K562 (cell line): ENCODE results near the gene NOP10. TPM values are rescaled to one million over a fixed set of nuclear protein-coding genes. Genes with fewer than 3 reads are reported as not detected.

Experiments
- ARID1B ChIP-seq: fragments of 450-650 bp; IDR thresholded peaks from 2 replicates; pipeline ENCODE4 v1.6.1; 2016; ENCODE audit warnings: antibody characterized with exemption, mild to moderate bottlenecking, inconsistent platforms
- CBX2 ChIP-seq: fragments of 200-600 bp; sonication (generic); IDR thresholded peaks from one replicate; pipeline ENCODE4 v1.6.1; 2012; ENCODE audit warnings: mild to moderate bottlenecking, low read length, inconsistent platforms; ENCODE audit not compliant: insufficient read depth, poor library complexity, severe bottlenecking
- GABPB2 ChIP-seq: fragments of 250-450 bp; sonication (Bioruptor Pico); conservative IDR thresholded peaks from 2 replicates; pipeline ENCODE4 v1.5.1; 2021; ENCODE audit warnings: mild to moderate bottlenecking
- NFATC3 ChIP-seq: fragments of 450-650 bp; IDR thresholded peaks from 2 replicates; pipeline ENCODE4 v1.6.1; 2017; ENCODE audit warnings: mild to moderate bottlenecking
- NFIX ChIP-seq: fragments of 250-450 bp; sonication (Bioruptor Pico); IDR thresholded peaks from 2 replicates; pipeline ENCODE4 v1.4.0; 2020; ENCODE audit warnings: low read depth, mild to moderate bottlenecking, moderate library complexity
- PTBP1 ChIP-seq: fragments of 200-400 bp; formaldehyde crosslinking; IDR thresholded peaks from 2 replicates; pipeline ENCODE4 v1.6.1; 2017; ENCODE audit warnings: low read depth, low read length
- SMARCA4 ChIP-seq: fragments of 450-650 bp; IDR thresholded peaks from 2 replicates; pipeline ENCODE4 v1.6.1; 2016
- ZKSCAN8 ChIP-seq: fragments of 200-800 bp; sonication (Bioruptor generic); IDR thresholded peaks from 2 replicates; pipeline ENCODE4 v1.6.1; 2016; ENCODE audit warnings: missing genetic modification characterization, missing compliant biosample characterization
- ZNF232 ChIP-seq: sonication (generic); formaldehyde crosslinking; IDR thresholded peaks from 2 replicates; pipeline ENCODE4 v1.8.0; 2022; ENCODE audit warnings: mild to moderate bottlenecking, missing genetic modification reagents
- polyA plus RNA-seq, 8 experiments: library from polyadenylated mRNA; depleted of rRNA in 4 of 8; stranded (reverse) in 5 of 8; unstranded in 3 of 8; fragments of >200 nt; fragmentation: Nextera tagmentation in 2 of 8; fragmentation: Illumina TruSeq in 1 of 8; extraction: Ambion mirVana in 2 of 8; extraction: Trizol in 1 of 8; gene quantifications; 2 replicates each; pipeline versions ENCODE4 v1.2.1 to v1.2.3, GENCODE V29; 2011 to 2014; ENCODE audit warnings: inconsistent platforms in 1 of 8, missing spikeins in 1 of 8
- total RNA-seq, 7 experiments: library from RNA; depleted of rRNA in 6 of 7; stranded (reverse); fragments of >200 nt in 6 of 7; fragmentation: Illumina TruSeq in 2 of 7; extraction: Trizol in 2 of 7; gene quantifications; 2 replicates each; pipeline versions ENCODE4 v1.2.1 to v1.2.3, GENCODE V29; 2011 to 2021; ENCODE audit warnings: low replicate concordance in 1 of 7
- TF ChIP-seq, protein P1 (sequence below): fragments of 250-450 bp; sonication (Bioruptor Pico); IDR thresholded peaks from 2 replicates; pipeline ENCODE4 v1.8.0; 2022; ENCODE audit warnings: inconsistent platforms
- TF ChIP-seq, protein P2 (sequence below): fragments of 250-450 bp; sonication (Bioruptor Pico); IDR thresholded peaks from 2 replicates; pipeline ENCODE4 v1.6.1; 2021; ENCODE audit warnings: mild to moderate bottlenecking
- TF ChIP-seq, protein P3 (sequence below): fragments of 250-450 bp; sonication (Bioruptor Pico); IDR thresholded peaks from 2 replicates; pipeline ENCODE4 v1.8.0; 2021; ENCODE audit warnings: moderate library complexity, mild to moderate bottlenecking, inconsistent platforms
- TF ChIP-seq, protein P4 (sequence below): sonication (generic); formaldehyde crosslinking; IDR thresholded peaks from 2 replicates; pipeline ENCODE4 v1.8.1; 2023; ENCODE audit warnings: mild to moderate bottlenecking, missing genetic modification reagents, moderate library complexity
- TF ChIP-seq, protein P5 (sequence below): IDR thresholded peaks from 2 replicates; pipeline ENCODE4 v1.6.1; 2011; ENCODE audit warnings: borderline replicate concordance, low read depth, mild to moderate bottlenecking, moderate library complexity, low read length; ENCODE audit not compliant: insufficient read depth, poor library complexity, severe bottlenecking

NOP10 gene
- total and polyA plus RNA-seq, 9 of the 15 experiments (the other 6 are each of a cell fraction or from before 2014, with no cell fraction given): 250 to 1,663 (median 449) TPM

DNA sequence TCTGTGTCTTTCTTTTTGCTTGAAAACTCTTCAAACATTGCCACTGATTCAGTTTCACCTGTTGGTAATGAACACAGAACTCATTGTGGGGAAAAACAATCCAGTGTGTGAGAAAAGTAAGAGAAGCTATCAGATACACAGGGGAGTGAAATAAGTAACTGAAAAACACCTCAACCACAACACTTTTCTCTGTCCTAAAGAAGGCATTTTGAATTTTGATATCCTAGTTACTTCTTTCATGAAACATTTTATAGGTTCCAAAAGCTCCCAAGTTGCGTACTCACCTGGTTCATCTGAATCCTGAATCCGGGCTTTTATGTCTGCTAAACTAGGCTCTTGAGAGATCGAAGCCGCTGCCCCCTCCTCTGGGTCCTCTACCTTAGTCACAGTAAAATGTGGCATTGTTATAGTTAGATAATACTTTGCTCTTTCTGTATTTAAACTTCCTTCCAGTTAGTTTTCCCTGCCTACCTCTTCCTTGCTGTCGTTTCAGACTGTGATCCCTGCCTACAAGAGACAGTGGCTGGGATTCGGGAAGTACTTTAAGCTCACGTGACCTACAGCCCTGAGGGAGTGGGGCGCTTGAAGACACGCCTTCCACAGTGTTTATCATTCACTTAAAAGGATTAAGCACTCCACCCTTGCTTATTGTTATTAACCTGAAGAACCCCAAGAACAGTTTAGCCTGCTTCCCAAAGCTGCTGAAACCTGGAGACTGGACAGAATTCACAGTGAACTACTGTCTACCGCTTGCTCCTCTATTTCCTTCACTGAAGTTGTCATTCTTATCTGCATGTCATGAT is 24.5 kb downstream of the NOP10 start (continued):
- TF ChIP-seq ARID1B (peak; percentile 31; the same call in 1 of the 2 replicates), ZNF232 (CRISPR knock-in tag) (no peak), GABPB2 (no peak), NFIX (CRISPR knock-in tag) (no peak), ZKSCAN8 (CRISPR knock-in tag) (no peak), SMARCA4 (peak; percentile 49; the same call in 1 of the 2 replicates), CBX2 (no peak), PTBP1 (no peak), NFATC3 (no peak)
- TF ChIP-seq, protein P1, sequence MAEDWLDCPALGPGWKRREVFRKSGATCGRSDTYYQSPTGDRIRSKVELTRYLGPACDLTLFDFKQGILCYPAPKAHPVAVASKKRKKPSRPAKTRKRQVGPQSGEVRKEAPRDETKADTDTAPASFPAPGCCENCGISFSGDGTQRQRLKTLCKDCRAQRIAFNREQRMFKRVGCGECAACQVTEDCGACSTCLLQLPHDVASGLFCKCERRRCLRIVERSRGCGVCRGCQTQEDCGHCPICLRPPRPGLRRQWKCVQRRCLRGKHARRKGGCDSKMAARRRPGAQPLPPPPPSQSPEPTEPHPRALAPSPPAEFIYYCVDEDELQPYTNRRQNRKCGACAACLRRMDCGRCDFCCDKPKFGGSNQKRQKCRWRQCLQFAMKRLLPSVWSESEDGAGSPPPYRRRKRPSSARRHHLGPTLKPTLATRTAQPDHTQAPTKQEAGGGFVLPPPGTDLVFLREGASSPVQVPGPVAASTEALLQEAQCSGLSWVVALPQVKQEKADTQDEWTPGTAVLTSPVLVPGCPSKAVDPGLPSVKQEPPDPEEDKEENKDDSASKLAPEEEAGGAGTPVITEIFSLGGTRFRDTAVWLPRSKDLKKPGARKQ (CRISPR knock-in tag): no peak
- TF ChIP-seq, protein P2, sequence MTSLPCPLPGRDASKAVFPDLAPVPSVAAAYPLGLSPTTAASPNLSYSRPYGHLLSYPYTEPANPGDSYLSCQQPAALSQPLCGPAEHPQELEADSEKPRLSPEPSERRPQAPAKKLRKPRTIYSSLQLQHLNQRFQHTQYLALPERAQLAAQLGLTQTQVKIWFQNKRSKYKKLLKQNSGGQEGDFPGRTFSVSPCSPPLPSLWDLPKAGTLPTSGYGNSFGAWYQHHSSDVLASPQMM: no peak
- TF ChIP-seq, protein P3, sequence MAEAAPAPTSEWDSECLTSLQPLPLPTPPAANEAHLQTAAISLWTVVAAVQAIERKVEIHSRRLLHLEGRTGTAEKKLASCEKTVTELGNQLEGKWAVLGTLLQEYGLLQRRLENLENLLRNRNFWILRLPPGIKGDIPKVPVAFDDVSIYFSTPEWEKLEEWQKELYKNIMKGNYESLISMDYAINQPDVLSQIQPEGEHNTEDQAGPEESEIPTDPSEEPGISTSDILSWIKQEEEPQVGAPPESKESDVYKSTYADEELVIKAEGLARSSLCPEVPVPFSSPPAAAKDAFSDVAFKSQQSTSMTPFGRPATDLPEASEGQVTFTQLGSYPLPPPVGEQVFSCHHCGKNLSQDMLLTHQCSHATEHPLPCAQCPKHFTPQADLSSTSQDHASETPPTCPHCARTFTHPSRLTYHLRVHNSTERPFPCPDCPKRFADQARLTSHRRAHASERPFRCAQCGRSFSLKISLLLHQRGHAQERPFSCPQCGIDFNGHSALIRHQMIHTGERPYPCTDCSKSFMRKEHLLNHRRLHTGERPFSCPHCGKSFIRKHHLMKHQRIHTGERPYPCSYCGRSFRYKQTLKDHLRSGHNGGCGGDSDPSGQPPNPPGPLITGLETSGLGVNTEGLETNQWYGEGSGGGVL: no peak
- TF ChIP-seq, protein P4, sequence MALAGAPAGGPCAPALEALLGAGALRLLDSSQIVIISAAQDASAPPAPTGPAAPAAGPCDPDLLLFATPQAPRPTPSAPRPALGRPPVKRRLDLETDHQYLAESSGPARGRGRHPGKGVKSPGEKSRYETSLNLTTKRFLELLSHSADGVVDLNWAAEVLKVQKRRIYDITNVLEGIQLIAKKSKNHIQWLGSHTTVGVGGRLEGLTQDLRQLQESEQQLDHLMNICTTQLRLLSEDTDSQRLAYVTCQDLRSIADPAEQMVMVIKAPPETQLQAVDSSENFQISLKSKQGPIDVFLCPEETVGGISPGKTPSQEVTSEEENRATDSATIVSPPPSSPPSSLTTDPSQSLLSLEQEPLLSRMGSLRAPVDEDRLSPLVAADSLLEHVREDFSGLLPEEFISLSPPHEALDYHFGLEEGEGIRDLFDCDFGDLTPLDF (CRISPR knock-in tag): no peak
- TF ChIP-seq, protein P5, sequence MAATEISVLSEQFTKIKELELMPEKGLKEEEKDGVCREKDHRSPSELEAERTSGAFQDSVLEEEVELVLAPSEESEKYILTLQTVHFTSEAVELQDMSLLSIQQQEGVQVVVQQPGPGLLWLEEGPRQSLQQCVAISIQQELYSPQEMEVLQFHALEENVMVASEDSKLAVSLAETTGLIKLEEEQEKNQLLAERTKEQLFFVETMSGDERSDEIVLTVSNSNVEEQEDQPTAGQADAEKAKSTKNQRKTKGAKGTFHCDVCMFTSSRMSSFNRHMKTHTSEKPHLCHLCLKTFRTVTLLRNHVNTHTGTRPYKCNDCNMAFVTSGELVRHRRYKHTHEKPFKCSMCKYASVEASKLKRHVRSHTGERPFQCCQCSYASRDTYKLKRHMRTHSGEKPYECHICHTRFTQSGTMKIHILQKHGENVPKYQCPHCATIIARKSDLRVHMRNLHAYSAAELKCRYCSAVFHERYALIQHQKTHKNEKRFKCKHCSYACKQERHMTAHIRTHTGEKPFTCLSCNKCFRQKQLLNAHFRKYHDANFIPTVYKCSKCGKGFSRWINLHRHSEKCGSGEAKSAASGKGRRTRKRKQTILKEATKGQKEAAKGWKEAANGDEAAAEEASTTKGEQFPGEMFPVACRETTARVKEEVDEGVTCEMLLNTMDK: no peak
